DOHH2 (cell line): ENCODE data around the gene CAPN15.

Experiments used
- EZH2phosphoT487 ChIP-seq: fragments of 200-600 bp; sonication (generic); IDR thresholded peaks from 2 replicates; pipeline ENCODE4 v1.6.1; 2017; ENCODE audit warnings: borderline replicate concordance, mild to moderate bottlenecking, antibody characterized with exemption, low read length, moderate library complexity, mixed read lengths
- TF ChIP-seq, protein P1 (sequence below): fragments of 200-600 bp; sonication (generic); IDR thresholded peaks from one replicate; pipeline ENCODE4 v1.5.1; 2014; ENCODE audit warnings: antibody characterized with exemption, mild to moderate bottlenecking, low read depth, low read length; ENCODE audit not compliant: poor library complexity, severe bottlenecking

DNA sequence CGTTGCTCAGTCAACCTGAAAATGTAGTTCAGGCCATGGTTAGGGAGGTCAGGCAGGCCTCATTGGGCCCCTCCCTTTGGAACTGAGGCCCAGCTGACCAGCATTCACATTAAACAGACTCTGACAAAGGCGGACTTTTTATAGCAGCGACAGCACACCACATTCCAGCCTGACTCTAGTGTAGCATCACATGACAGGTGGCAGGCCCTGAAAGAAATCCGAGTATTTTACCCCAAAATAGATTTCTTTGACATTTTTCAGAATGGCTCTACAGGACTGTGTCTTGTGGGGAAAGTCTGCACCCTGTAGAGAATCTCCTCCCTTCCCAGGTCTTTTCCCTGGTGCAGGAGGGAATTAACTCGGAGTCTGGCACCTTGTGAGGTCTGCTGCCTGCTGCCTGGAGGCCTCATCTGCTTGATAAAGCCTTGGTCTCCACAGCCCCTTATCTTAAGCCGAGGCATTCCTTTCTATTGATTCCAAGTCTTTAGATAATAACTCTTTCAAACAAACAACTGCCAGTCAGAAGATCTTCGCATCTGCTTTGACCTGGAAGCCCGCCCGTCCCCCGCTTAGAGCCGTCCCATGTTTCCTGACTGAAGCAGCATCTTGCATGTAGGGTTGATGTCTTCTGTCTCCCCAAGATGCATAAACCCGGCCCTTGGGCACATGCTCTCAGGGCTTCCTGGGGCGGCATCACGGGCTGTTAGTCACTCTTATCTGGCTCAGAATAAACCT lies 44.0 kb upstream of the CAPN15 start:
- no peak for TF ChIP-seq EZH2phosphoT487
- TF ChIP-seq, protein P1, sequence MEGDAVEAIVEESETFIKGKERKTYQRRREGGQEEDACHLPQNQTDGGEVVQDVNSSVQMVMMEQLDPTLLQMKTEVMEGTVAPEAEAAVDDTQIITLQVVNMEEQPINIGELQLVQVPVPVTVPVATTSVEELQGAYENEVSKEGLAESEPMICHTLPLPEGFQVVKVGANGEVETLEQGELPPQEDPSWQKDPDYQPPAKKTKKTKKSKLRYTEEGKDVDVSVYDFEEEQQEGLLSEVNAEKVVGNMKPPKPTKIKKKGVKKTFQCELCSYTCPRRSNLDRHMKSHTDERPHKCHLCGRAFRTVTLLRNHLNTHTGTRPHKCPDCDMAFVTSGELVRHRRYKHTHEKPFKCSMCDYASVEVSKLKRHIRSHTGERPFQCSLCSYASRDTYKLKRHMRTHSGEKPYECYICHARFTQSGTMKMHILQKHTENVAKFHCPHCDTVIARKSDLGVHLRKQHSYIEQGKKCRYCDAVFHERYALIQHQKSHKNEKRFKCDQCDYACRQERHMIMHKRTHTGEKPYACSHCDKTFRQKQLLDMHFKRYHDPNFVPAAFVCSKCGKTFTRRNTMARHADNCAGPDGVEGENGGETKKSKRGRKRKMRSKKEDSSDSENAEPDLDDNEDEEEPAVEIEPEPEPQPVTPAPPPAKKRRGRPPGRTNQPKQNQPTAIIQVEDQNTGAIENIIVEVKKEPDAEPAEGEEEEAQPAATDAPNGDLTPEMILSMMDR, result no peak
